HG02588 (cell line): ENCODE results near the gene SAFB.

ENCODE experiments used
- ATAC-seq: cut with Tn5 transposase; IDR thresholded peaks from one replicate; pipeline ENCODE4 v1.9.1; 2021; ENCODE audit warnings: mild to moderate bottlenecking, moderate library complexity; ENCODE audit not compliant: unreplicated experiment

SAFB gene

DNA sequence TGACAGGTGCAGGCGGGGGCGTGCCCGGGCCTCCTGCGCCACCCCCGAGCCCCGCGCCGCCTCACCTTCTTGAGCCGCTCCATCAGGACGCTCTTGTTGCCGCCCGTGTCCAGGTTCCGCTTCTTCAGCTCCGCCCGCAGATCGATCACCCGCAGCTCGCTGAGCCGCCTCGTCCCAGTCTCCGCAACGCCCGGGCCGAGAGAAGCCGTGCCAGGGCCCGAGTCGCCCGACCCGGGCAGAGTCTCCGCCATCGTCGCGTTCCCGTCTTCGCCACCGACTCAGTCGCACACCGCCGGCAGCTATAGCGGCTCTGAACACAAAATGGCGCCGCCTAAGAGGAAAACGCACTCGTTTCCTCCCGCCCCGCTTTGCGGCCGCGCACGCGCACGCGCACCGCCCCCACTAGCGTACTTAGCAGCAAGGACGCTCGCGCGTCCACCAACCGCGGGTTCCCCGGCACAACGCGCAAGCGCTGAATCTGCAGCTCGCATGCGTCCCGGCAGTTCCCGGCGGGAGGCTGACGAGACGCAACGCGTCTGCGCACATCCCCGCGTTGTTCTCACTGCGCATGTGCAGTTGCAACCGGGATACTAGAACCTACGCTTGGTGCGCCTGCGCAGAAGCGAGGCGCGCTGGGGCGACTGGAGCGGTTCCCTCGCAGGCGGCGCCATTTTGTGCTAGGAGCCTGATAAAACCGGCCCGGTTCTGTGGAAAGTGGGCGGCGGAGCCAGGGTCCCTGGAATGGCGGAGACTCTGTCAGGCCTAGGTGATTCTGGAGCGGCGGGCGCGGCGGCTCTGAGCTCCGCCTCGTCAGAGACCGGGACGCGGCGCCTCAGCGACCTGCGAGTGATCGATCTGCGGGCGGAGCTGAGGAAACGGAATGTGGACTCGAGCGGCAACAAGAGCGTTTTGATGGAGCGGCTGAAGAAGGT lies at the start of gene SAFB, which contains the start of gene SAFB2:
Gene SAFB, plus strand, starts transcription at position 619 of the 932 bp plus-strand sequence. Its CDS starts 123 bp downstream, at position 742.
Gene SAFB2, minus strand, starts transcription at position 312 of the 932 bp plus-strand sequence. Its CDS starts 61 bp downstream, at position 251.
- peak; percentile 78 for ATAC-seq

DNA sequence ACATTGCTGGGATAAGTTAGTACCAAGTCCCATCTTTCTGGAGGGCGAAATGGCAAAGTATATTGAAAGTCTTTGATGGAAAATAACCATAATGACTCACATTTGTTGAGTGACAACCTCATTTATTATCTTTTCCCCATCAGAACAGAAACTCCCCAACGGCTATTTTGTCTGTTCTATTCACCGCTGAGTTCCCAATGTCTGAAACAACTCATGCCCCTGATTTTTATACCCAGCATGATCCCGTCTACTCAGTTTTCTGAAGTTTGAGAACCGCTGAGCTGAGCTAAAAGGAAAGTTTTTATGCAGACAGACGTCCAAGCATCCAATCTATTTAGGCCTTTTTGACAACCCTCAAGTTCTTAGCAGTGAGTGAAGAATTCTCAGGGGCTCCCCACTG lies 47.3 kb upstream of the SAFB start:
- no peak for ATAC-seq

DNA sequence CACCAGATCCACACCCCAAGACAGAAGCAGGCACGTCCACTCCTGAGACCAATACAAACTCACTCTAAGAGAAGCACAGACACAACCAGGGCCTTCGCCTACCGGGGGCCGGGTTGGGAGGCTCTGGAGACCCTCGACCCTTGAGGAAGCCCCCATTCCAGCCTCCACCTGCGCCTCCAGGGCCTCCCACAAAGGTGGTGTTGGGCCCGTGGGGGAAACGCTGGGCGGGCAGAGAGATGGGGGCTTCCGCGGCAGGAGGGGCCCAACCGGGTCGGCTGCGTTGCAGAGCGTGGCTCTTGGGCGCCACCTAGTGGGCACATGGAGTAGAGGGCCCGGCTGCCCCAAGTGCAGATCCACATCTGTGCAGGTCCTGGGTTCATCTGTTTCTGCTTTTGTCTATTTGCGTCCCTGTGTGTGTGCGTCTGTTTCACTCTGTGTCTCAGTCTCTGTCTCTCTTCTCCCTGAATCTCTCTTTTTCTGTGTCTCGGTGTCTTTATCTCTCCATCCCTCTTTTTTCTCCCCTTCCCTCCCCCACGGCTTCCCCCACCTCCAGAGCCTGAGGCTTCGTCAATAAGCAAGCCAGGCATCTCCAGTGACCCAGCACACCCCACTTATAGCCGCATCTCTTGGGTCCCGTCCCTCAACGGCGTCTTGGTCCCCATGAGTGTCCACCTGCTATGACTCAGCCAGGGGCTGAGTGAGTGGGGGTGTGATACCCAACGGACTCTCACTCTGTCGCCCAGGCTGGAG lies 44.6 kb upstream of the SAFB start:
- ATAC-seq, result no peak

DNA sequence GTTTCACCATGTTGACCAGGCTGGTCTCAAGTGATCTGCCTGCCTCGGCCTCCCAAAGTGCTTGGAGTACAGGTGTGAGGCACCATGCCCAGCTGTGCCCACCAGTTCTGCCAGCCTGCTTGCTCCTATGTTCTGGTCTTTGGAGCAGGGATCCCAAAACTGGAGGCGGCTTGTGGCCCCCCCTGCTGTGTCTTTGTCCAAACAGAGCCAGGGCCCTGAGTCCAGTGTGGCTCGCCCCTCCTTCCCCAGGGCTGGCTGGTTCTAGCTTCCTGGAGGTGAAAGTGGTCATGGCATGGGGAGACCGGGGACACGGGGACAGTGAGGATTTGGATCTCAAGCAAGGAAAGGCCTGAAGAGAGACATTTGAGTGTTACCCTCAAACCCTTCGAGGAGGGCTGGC lies 43.6 kb upstream of the SAFB start:
- no peak for ATAC-seq

DNA sequence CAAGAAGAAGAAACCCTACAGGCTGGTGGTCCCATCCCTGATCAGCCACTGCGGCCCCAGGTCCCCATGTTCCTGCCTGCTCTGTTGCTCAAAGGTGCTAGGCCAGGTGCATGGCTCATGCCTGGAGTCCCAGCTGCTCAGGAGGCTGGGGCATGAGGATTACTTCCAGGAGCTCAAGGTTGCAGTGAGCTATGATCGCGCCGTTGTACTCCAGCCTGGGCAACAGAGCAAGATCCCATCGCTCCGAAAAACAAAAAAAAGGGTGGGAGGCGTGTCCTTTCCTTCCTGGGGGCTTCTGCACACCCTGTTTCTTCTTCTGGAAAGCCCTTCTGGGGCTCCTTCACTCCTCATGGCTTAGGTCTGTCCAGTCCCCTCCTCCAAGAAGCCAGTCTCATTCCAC lies 43.2 kb upstream of the SAFB start:
- no peak for ATAC-seq

DNA sequence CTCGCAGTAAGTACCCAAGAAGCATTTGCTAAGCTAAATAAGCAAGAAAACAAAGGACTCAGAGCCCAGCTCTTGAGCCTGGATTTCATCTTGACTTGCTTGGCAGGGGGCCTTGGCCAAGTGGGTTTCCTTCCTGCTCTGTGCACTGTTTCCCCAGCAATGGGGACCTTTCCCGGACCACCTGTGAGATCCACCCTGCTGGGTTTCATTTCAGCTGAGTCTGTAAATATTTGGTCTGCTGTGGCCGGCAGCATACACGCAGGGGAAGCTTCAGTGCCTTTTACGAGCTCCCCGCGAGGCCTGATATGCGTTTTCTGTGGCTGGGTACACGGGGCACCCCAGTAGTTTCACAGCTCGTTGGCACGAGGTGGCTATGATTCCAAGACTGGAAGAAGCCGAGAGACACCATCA lies 42.7 kb upstream of the SAFB start:
- ATAC-seq, result no peak

DNA sequence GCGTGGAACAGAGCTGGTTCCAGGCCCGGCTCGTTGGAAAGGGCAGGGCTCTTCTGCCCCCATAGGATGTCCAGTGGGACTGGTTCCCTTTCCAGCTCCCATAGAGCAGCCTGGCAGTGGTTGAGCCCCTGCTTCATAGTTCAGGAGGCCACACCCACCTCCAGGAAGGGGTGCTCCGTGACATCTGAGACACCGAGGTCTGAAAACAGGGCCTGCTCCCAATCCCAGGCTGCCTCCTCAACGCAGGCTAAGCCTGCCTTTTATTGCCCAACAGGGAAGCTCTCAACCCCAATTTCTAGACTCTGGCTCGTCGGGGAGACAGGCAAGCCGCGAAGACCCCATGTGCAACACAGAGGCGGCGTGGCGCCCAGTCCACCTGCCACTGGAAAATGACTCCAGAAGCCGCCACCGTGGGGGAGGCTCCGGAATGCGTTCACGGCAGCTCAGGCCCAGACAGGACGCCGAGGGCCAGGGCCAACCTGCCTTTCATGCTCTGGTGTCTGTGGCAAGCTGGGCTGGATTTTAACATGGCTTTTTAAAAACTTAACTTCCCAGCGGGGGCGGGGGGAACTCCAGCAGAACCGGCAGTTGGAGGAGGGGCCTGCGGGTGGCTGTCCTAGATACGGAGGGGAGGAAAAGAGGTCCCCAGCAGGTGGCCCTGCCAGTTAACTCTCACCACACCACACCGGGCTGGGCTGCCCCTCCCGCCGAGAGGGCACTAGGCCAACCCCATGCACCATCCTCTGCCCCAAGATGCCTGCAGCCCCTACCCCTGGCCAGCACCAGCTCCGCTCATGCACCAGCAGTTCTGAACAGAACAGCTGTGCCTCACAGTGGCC lies 37.2 kb upstream of the SAFB start:
- ATAC-seq, result no peak

DNA sequence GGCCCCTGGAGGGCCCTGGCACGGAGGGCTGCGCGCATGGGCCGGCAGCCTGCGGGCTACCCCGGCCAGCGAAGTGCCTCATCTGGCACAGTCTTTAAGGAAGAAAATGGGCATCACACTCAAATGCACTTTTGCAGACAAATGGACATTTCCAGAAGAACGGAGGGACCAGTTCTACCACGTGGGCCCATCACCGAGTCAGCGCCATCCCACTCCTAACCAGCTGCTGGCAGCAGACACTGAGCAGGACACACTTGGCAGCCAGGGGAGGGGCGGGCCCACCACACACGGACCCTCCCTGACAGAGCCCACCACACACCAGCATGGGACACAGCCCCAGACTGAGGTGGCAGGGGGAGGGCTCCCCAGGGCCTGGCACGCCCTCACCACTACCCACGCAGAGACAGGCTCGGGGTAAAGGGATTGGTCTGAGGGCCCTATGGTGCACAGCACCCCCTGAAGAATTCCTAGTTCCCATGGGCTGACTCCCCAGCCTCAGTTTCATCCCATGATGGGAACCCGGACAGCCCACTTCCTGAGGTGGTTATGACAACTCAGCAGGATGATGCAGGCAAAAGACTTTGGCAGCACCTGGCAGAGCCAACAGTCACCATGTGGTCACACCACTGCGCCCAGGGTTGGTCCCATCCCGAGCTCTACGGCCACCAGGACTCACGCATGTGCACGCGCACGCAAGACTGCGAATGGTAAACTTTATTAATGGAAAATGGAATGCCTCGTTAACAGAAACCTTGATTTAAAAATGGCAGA lies 36.4 kb upstream of the SAFB start:
- ATAC-seq, result no peak

DNA sequence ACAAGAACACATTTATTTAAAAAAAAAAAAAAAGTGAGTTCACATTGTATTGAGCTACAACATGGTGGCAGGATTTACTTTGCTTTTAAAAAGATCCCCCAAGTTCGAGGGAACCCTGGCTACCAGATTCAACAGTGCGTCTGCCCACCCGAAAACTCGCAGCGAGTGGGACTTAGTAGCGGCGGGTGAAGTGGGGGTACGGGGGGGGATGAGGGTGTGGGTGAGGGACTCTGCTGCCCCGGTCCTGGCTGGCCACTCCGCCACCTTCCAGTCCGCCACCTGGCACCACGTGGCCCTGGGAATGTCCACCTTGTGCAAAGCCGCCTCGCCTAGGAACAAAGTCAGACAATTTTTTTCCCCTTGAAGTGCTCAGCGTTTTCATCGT lies 35.8 kb upstream of the SAFB start:
- ATAC-seq, result no peak

DNA sequence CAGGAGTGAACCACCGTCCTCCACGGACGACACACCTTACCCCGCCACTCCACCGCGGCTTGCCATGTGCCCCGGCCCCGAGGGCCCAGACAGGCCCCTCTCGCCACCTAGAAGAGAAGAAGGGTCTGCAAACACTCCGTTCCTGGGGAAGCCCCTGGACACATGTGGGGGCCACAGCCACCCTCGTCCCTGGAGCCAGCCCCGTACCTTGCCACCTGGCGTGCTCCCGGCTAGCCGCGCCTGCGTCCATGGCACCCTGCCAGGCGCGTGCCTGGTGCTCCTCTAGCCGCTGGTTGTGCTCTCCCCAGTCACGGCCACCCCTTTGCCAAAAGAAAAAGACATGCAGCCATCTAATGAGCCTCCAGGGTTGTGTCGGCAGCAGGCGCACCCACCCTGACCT lies 35.2 kb upstream of the SAFB start:
- ATAC-seq, result no peak

DNA sequence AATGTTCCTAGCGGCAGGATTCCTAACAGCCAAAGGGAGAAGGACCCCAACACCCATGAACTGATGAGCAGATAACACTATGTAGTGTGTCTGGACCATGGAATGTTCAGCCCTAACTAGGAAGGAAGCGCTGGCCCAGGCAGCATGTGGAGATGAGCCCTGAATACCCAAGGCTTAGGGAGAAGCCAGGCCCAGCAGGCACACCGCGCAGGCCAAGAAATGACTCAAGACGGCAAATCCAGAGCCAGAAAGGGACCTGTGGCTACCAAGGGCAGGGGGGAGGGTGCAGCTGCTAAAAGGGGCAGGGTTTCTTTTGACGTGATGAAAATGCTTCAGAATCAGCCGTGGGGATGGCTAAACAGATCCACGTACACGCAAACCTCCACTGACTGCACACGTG lies 34.4 kb upstream of the SAFB start:
- ATAC-seq, result no peak

DNA sequence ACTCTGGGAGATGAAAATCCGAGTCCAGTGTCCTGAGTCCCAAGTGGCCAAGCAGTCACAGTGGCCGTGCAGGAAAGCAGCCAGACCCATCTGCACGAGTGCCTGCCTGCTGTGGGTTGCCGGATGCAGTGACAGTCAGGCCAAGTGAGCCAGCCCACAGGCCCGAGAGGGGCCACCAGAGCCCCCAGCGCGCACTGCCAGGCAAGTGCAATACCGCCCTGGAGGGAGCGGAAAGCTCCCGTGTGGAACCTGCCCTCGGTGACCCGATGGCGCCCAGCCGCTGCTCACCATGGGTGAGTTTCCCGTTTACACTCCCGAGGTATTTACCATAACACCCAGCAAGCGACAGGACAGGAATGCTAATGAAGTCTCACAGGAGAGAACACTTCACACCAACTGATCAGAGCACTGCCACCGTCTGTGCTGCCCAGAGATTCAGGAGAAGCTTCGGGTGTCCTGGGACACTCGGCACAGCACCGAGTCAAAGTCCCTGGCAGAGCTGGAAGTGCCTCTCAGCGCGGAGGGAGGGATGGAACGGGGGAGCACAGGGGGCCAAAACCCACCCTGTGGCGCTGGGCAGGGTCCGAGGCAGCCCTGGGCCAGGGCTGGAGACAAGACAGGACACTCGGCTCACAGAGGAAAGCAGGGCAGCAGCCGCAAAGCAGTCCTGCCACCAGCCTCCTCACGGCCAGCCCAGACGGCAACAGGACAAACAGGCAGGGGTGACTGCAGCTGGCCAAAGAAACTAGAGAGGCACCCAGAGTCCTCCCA lies 33.8 kb upstream of the SAFB start:
- ATAC-seq, result no peak

DNA sequence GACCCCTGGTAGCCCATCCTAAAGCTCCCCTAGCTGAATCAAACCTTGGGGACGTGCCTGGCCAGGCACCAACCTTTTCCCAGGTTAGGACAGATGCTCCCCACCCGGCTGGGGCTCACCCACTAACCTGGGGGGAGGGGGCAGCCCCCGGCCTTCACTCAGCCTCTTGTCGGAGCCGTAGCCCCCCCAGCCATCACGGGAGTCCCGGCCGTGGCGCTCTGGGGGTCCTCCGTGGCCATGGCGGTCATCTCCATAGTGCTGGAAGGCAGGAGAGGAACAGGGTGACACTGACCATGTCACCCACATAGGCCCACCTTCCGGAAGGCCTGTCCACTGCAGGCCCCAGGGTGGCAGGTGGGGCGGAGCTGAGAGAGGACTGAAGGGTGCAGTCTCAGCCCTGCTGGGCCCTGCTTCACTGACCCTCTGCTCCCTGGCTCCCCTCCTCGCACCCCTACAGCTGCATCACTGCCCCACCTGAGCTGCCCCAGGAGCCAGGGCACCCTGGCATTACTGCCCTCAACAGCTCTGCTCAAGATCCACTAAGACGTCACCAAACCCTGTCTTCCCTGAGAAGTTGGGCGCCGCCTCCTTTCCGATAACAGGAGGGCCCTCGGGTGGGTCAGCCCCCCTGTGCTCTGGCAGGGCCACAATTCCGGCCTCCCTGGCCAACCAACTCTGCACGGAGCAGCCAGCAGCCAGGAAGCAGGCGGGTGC lies 32.6 kb upstream of the SAFB start:
- no peak for ATAC-seq

DNA sequence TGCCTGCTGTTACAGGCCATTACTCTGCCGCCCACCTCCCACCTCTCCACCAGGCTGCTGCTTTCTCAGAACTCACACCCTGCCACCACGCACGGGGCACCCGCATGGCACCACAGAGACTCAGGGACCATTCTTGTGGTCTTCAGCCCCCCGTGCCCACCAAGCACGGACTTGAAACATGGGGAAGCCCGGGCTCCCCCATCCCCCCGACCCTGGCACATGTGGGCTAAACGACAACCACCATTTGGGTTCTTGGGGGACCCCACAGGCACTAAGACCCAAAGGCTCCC lies 32.1 kb upstream of the SAFB start:
- ATAC-seq, result no peak

DNA sequence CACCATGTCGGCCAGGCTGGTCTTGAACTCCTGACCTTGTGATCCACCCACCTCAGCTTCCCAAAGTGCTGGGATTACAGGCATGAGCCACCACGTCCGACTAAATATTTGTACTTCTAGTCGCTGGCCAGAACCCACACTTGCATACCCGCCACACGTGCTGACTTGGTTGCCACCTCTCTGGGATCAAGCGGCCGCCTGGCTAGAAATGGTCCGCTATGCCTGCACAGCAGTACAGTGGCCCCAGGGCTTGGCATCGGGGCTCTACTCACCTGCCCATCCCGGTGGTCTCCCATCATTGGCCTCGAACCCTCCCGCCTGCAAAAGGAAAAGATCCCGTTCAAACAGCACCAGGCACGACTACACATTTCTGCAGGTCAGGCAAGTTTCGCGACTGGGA lies 31.4 kb upstream of the SAFB start:
- ATAC-seq, result no peak

DNA sequence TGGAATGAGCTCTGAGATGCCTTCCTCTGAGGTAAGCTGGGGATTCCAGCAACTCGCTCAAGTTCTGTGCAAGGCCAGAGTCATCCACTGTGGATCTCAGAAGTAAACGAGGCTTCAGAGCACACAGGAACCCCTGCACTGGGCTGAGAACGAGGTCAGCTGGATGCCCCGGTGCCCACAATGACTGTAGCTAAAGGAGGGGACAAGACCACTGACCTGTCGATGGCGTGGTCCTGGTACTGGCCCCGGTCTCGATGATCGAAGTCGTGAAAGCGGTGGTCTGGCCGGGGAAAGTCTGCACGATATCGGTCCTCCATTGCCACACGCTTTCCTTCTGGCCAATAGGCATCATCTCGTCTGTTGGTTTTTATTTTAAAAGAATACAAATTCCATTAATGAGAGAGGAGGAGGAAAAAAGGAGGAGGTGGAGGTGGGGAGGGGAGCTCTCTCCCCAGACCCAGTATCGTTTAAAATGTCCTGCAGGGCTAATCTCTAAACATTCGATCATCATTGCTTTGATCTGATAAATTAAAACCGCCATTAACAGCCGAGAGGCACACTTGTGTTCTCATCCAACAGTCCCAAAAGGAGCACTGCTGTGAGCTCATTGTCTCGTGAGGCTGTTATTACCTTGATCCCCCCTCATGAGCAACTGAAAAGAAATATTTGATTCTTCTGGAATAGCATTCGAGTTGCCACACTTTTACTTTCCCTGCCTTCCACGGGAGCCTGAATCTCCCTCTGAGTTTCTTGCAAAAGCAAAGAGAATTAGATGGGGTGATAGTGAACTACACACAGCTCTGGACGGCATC lies 30.1 kb upstream of the SAFB start:
- no peak for ATAC-seq

DNA sequence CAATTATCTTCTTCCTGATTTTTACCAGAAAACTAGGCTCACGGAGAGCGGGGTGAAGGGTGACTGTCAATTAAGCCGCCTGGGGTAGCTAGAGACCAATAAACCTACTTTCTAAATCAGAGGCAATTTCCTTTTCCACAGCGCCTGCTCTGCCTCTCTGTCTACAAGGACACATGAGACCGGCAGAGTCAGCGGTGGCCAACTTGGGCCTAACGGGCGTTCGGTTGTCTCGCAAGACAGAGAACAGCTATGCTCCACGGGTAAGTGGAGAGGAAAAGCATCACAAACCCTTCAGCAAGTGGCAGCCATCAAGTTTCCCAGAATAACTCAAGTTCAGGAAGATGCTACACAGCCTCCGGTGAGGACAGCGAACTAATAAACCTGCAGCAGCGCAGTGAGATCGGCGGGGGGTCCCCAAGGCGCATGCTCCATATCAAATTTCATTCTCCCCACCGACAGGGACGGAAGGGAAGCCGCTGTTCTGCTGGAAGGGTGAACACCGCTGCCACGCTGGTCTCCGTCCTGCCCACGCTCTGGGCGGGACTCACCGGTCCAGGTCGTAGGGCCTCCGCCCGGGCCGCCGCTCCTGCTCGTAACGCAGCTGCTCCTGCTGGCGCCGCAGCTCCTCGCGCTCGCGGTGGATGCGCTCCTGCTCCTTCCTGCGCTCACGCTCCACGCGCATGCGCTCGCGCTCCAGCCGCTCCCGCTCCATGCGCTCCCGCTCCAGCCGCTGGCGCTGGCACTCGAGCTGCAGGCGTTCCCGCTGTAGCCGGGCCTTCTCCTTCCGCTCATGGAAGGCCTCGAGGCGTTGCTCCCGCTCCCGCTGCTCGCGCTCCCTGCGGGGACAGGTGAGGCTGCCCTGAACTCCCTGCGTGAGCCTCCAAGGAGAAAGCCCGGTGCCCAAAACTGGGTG lies 29.3 kb upstream of the SAFB start:
- ATAC-seq, result no peak
